Peyer's patch (tissue), 4 donors: ENCODE results near the gene SYPL2. TPM values are rescaled to one million over a fixed set of nuclear protein-coding genes. Genes with fewer than 3 reads are reported as not detected.
A peak's percentile ranks its signal among the peaks of the same experiment; 100 is the strongest.

Source experiments
- DNase-seq, 3 donors: peaks; one replicate each; pipeline ENCODE4 v3.0.0-alpha.2; 2017 to 2019
- H3K27ac ChIP-seq, 4 donors: fragments of 200-600 bp; sonication (generic); one replicate each; pipeline ENCODE4 v1.5.1; 2016 to 2019
- H3K27me3 ChIP-seq, 2 donors: fragments of 200-600 bp; sonication (generic); one replicate each; pipeline ENCODE4 v1.5.1; 2019
- H3K36me3 ChIP-seq, 3 donors: fragments of 200-600 bp; sonication (generic); one replicate each; pipeline ENCODE4 v1.5.1; 2016 to 2019
- H3K4me1 ChIP-seq, 4 donors: fragments of 200-600 bp; sonication (generic); one replicate each; pipeline ENCODE4 v1.5.1; 2016 to 2019
- H3K4me3 ChIP-seq, 4 donors: fragments of 200-600 bp; sonication (generic); 1 replicate in 3 of 4; 2 replicates in 1 of 4; pipeline ENCODE4 v1.5.1; 2016 to 2019; ENCODE audit warnings: mild to moderate bottlenecking in 1 of 4
- H3K9me3 ChIP-seq, 4 donors: fragments of 200-600 bp; sonication (generic); one replicate each; pipeline ENCODE4 v1.5.1; 2016 to 2019; ENCODE audit warnings: mild to moderate bottlenecking in 1 of 4
- POLR2A ChIP-seq, 2 donors: fragments of 450-650 bp; IDR thresholded peaks; one replicate each; pipeline ENCODE4 v1.5.1; 2017; ENCODE audit warnings: antibody characterized with exemption in 2 of 2, mild to moderate bottlenecking in 2 of 2, moderate library complexity in 2 of 2
- total RNA-seq, 4 donors: library from RNA; depleted of rRNA; stranded (reverse); fragments of >200 nt; gene quantifications; one replicate each; pipeline ENCODE4 v1.1.0, GENCODE V29; 2016
- TF ChIP-seq, protein P1 (sequence below), 6 experiments: fragments of 450-650 bp in 4 of 6; fragments of 200-600 bp in 2 of 6; sonication (generic) in 1 of 6; IDR thresholded peaks; one replicate each; pipeline ENCODE4 v1.5.1; 2017 to 2019; ENCODE audit warnings: antibody characterized with exemption in 6 of 6, mild to moderate bottlenecking in 3 of 6, moderate library complexity in 1 of 6

The SYPL2 gene
- total RNA-seq, 4 donors from 2014 or later: 0.67 TPM; not detected in 3

DNA sequence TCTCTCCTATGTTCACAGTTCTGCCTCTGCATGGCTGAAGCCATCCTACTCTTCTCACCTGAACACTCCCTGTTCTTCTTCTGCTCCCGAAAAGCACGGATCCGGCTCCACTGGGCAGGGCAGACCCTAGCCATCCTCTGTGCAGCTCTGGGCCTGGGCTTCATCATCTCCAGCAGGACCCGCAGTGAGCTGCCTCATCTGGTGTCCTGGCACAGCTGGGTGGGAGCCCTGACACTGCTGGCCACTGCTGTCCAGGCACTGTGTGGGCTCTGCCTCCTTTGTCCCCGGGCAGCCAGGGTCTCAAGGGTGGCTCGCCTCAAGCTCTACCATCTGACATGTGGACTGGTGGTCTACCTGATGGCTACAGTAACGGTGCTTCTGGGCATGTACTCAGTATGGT is 29.4 kb downstream of the SYPL2 start:
- Histone ChIP-seq H3K4me1 (peaks cover 2 to 51% (median 9%) of the 10 kb centered on the region in 4 donors), H3K27ac (no peak overlapping the region), H3K36me3 (peaks cover 0 to 21% (median 0%) of the 10 kb centered on the region in 3 donors), H3K27me3 (no peaks in the 10 kb centered on the region), H3K4me3 (no peak overlapping the region), H3K9me3 (no peaks in the 10 kb centered on the region)
- TF ChIP-seq POLR2A (IDR thresholded peaks at IDR 0.05): no peak
- TF ChIP-seq, protein P1, sequence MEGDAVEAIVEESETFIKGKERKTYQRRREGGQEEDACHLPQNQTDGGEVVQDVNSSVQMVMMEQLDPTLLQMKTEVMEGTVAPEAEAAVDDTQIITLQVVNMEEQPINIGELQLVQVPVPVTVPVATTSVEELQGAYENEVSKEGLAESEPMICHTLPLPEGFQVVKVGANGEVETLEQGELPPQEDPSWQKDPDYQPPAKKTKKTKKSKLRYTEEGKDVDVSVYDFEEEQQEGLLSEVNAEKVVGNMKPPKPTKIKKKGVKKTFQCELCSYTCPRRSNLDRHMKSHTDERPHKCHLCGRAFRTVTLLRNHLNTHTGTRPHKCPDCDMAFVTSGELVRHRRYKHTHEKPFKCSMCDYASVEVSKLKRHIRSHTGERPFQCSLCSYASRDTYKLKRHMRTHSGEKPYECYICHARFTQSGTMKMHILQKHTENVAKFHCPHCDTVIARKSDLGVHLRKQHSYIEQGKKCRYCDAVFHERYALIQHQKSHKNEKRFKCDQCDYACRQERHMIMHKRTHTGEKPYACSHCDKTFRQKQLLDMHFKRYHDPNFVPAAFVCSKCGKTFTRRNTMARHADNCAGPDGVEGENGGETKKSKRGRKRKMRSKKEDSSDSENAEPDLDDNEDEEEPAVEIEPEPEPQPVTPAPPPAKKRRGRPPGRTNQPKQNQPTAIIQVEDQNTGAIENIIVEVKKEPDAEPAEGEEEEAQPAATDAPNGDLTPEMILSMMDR (IDR thresholded peaks at IDR 0.05): no peak
- no peak for DNase-seq

- DNase-seq: no peak
- H3K9me3 ChIP-seq: no peaks in the 10 kb centered on the region
- H3K4me1 ChIP-seq: peaks cover 2 to 65% (median 13%) of the 10 kb centered on the region in 4 donors
Measured at GRCh38 chr1:109497449-109498160, 31.3 kb downstream of the SYPL2 start.

GRCh38 chr1:109498161-109498801 is 31.9 kb downstream of the SYPL2 start:
- Histone ChIP-seq H3K4me1 (peaks cover 2 to 63% (median 13%) of the 10 kb centered on the region in 4 donors), H3K27ac (peak overlapping the region in 1 of 4 donors; percentile 10), H3K27me3 (no peaks in the 10 kb centered on the region), H3K36me3 (peaks cover 0 to 21% (median 0%) of the 10 kb centered on the region in 3 donors), H3K9me3 (no peaks in the 10 kb centered on the region), H3K4me3 (no peak overlapping the region)
- no peak for DNase-seq
- no peak for TF ChIP-seq POLR2A (IDR thresholded peaks at IDR 0.05)
- TF ChIP-seq, protein P1 (IDR thresholded peaks at IDR 0.05): peak in 4 of 6 experiments; percentile 37 to 52 (median 44)

More at GRCh38 chr1:109497449-109498160, 31.3 kb downstream of the SYPL2 start:
- Histone ChIP-seq H3K27me3 (no peaks in the 10 kb centered on the region), H3K27ac (peak overlapping the region in 1 of 4 donors; percentile 10), H3K36me3 (peaks cover 0 to 21% (median 0%) of the 10 kb centered on the region in 3 donors), H3K4me3 (no peak overlapping the region)
- TF ChIP-seq, protein P1 (IDR thresholded peaks at IDR 0.05): no peak
- TF ChIP-seq POLR2A (IDR thresholded peaks at IDR 0.05): no peak

DNA sequence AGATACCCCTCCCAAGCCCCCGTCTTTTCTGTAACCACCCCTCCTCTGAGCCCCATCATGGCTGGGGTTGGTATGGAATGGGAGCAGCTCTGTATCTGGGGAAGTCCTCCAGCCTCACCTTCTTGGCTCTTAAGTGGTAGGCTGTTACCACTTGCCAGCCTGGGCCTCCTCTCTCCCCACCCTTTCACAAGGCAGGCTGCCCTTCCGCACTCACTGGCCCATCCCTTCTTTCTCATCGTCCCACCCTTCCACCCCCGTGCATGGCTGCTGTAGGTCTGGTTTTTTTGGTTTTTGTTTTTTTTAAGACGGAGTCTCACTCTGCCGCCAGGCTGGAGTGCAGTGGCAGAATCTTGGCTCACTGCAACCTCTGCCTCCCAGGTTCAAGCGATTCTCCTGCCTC is 32.7 kb downstream of the SYPL2 start:
- peak overlapping the region in 3 of 4 donors; percentile 1 to 80 (median 71) for H3K27ac ChIP-seq
- H3K4me1 ChIP-seq: peaks cover 2 to 59% (median 9%) of the 10 kb centered on the region in 4 donors
- TF ChIP-seq, protein P1 (IDR thresholded peaks at IDR 0.05): no peak
- TF ChIP-seq POLR2A (IDR thresholded peaks at IDR 0.05): no peak

DNA sequence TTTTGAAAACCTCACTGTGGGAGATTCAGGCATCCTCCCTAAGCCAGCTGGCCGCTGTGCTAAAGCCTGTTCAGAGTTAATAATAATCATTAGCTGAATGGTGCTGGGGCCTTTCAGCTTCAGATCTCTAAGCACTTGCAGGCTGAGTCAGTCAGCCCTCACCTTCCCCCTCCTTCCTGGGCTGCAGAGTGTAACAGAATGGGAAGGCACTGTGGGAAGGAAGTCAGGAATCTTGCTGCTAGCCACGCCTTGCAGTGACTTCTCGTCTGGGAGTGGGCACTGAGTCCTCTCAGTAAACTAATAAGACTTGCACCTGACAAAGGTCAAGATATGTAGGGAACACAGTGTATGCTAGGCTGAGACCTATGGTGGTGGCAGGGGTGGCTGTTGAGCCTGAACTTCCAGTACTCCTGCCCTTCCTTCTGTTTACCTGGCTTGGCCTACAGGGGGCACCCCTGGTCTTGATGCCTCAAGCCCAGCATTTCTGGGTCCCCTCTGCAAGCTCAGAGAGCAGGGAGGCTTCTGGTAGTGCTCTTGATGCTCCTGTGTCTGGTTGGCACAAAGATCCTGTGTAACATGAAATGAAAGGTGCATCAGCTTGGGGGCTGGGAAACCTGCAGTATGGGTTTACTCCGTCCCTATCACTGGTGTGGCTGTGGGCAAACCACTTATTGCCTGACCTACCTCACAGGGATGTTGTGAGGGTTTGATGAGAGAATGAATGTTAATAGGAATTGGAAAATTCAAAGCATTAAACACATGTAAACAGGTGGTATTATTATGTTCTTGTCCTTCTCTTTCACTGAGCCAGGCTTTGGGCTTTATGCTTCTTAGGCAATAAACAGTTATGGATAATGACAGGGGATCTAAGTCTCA is 33.6 kb downstream of the SYPL2 start:
- Histone ChIP-seq H3K4me3 (no peak overlapping the region), H3K36me3 (peaks cover 0 to 21% (median 0%) of the 10 kb centered on the region in 3 donors), H3K9me3 (no peaks in the 10 kb centered on the region), H3K27me3 (no peaks in the 10 kb centered on the region), H3K4me1 (peaks cover under 1 to 60% (median 6%) of the 10 kb centered on the region in 4 donors), H3K27ac (peak overlapping the region; percentile 1 to 80 (median 36))
- DNase-seq: peak; percentile 51 to 92 (median 86)
- TF ChIP-seq, protein P1 (IDR thresholded peaks at IDR 0.05): peak in 5 of 6 experiments; percentile 33 to 88 (median 74)
- peak in 1 of 2 donors; percentile 62 for TF ChIP-seq POLR2A (IDR thresholded peaks at IDR 0.05)

More for the DNA sequence above, 32.7 kb downstream of the SYPL2 start:
- peaks cover 0 to 21% (median 0%) of the 10 kb centered on the region in 3 donors for H3K36me3 ChIP-seq
- no peaks in the 10 kb centered on the region for H3K9me3 ChIP-seq
- no peak overlapping the region for H3K4me3 ChIP-seq
- no peaks in the 10 kb centered on the region for H3K27me3 ChIP-seq
- no peak for DNase-seq
